Stimulated activated CD8-positive, alpha-beta memory T cell treated with anti-CD3 and anti-CD28 coated beads, Interleukin-15, amount 100 ng/mL, for 1 hour (primary cell): Measurements from ENCODE around the gene MTHFD2L.

Source experiments
- DNase-seq: peaks from one replicate; pipeline ENCODE4 v3.0.0-alpha.2; 2020; ENCODE audit warnings: low read depth

Gene MTHFD2L

DNA sequence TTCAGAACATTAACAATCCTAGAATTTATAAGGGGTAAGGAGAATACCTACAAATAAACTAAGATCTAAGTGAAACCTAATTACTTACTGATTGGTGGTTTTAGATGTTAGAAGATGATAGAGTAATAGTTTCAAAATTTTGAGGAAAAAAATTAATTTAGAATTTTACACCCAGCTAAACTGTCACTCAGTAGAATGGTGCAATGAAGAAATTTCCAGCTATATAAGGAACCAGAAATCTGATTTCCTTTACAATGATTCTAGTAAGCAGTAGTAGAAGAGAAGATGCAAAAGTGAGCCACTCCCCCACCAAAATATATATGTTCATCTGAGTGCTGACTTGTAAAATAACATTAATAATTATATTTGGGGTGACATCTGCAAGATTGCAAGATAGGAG is 95.0 kb downstream of the MTHFD2L start:
- DNase-seq: no peak

DNA sequence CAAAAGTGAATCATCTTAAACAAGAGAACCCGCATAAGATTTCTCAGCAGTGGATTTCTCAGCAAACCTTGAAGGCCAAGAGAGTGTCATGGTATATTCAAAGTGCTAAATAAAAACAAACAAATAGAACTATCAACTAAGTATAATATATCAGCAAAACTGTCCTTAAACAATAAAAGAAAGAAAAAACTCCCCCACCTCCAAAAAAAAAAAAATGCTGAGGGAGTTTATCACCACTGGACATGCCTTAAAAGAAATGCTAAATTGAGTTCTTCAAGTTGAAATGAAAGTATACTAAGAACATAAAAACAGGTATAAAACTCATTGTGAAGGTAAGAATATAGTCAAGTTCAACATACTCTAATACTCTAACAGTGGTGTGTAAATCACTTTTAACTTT is 96.5 kb downstream of the MTHFD2L start:
- DNase-seq: no peak

DNA sequence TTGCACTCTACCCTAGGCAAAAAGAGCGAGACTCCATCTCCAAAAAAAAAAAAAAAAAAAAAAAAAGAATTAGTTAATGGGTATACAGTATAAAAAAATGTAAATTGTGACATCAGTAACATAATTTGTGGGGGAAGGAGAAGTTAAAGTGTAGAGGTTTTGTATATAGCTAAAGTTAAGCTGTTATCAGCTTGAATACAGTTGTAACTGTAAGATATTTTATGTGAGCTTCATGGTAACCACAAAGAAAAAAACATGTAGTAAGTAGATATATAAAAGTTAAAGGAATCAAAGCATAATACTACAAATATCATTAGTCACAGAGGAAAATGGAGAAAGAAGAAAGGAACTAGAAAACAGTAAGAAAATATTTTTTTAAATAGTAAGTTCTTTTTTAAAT is 97.2 kb downstream of the MTHFD2L start:
- no peak for DNase-seq

DNA sequence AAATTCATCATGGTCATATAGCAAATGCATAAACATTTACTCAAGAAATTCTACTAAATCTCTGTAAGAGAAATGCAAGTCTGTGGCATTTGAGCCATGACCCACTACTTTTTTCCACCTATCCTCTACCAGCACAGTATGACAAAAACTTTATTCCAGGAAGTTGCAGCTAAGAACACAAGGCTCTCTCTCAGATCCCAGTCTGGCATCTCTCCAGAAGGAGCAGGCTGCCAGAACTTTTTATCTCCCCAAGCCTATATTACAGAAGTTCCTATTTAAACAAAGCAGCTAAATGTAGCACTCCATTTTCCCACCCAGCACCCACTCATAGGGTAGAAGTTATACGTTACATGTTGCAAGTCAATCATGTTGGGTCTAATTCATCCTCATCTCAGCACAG is 101.0 kb downstream of the MTHFD2L start:
- DNase-seq: no peak

DNA sequence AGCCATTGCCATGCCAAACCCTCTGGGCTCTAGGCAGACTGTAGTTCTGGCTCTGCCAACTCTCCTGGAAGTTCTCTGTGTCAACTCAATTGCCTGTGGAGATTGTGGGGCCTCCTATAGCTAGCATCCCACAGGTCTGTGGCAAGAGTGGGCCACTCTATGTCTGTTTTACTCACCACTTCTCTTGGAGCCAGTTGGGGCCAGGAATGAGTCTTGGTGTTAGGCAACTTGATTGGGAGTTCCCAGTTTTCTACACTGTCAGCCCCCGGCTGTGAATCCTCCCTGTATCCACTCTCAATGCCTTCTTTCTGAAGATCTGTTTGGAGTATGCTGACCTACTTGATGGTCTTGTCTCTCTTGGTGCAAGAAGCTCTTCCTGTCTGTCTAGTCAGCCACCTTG is 102.1 kb downstream of the MTHFD2L start:
- DNase-seq: no peak

DNA sequence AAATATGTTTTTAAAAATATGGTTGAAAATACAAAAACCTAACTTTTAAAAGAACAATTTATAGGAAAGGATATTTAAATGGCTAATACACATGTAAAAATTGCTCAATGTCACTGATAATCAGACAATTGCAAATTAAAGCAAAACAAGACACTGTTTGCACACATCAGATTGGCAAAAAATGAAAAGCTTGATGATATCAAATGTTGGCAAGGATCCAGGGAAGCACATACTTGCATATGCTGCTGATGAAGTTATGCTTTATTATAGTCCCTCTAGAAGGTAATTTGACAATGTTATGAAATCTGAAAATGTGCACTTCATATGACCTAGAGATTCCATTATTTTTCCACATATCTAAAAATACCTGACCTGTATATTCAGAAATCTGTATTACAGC is 104.6 kb downstream of the MTHFD2L start:
- DNase-seq: no peak

DNA sequence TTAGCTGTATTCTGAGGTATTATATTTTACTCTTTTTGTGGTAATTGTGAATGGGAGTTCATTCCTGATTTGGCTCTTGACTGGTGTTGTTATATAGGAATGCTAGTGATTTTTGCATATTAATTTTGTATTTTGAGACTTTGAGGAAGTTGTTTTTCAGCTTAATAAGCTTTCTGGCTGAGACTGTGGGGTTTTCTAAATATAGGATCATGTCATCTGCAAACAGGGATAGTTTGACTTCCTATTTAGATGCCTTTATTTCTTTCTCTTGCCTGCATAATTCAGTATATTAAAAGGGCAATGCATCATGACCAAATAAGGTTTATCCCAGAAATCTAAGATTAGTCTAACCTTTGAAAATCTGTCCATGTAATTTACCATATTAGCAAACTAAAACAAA is 105.6 kb downstream of the MTHFD2L start:
- DNase-seq: no peak

DNA sequence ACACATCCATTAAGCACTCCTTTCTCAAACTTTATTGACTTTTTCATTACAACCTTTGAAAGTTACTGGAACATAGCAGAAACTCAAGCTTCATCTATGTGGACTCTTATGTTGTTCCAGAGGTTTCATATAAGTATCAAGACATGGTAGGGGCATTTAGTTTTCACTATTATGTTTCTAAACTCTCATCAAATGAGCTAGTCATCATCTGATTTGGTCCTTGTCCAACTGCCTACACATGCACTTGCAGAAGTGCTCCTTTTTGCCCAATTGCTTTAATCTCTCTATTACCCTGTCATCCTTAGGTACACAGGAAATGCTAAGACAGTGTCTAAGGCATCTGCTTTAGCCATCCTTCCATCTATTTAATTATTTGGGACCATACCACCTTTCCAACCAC is 108.2 kb downstream of the MTHFD2L start:
- no peak for DNase-seq

DNA sequence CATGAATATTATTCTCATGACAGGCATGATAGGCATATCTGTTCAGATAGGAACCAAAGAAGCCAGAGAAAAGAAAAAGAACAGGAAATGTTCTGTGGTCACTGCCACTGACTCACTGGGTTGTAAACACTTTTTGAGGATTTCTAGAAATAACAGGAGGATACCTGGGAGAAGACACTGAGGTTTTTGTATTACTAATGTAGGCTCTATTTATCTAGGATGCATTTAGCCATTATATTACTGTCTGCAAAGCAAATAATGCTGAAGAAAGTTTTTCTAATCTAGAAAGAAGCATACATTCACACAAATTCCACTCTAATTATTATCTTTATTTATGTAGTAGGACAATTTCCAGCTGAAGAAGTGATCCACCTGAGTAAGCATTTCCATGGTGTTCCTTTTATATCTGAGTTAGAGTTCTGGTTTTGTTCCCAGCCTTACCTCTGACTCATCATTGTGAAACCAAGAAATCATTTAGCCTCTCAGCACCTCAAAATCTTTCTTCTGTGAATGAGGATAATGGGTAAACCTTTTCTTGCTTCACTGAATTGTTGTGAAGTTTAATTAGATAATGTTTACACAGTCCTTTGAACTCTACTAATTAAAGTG is 110.2 kb downstream of the MTHFD2L start:
- no peak for DNase-seq

DNA sequence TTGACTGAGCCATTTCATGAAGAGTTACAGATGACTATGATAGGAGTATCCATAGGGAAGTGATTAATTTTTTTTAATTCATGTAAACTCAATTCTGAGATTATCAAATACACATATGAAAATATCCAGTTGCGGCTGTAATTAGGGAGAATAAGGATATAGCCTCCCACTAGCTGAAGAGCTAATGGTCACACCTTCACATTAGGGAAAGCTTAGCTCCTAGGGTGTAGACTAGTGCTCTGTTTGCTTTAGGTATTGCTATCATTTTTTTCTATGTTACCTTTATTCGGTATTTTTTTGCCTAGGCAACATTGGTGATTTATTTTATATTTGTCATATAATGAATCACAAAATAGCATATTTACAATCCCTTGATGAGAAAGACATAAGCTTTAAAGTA is 110.7 kb downstream of the MTHFD2L start:
- no peak for DNase-seq

DNA sequence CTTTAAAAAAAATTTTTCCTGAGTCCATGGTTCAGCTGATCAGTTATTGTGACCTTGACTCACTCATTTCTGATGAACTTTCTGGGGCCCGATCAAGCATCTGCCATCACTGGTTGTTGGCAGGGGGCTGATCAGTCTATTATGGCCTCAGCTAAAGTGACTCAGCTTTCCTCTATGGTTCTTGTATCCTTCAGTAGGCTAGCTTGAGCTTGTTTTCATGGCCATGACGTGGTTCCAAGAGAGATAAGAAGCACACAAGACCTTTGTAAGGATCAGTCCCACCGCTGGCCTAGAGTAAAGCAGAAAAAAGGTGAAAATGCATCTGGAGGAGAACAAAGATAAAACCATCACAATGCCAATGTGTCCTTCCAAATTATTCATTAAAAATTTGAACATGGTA is 120.6 kb downstream of the MTHFD2L start:
- no peak for DNase-seq

DNA sequence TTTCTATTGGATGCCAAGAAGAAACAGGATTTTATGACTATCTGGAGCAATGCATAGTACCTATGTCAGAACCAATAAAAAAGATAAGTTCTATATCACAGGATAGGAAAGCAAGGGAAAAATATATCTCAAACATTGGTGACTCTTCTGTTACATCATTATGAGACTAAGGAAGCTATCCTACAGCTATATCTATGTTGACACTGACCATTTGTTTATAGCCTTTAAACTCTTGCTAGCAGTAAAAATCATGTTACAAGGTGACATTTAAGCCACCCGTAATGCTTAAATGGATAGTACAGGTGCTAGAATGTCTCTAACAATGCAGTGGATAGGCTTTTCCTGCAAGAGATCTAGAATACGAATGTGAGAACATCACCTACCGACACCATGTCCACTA is 121.8 kb downstream of the MTHFD2L start:
- no peak for DNase-seq

DNA sequence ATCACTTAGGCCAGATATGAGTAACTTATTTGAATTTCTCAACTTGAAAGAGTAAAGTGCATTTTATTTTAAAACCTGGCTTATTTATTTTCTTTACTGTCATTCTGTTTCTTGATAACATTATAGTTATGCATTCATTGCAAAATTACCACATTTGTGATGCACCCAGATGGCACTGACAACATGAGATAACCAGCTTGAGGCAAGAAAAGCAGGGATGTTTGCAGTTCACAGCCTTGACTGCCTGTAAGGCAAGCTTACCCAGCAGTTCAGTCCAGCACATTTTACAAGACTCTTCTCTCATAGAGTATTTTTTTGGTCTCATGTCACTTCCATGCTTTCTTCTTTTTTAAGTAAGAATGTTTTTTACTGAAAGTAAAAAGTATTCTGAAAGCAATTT is 125.0 kb downstream of the MTHFD2L start:
- no peak for DNase-seq

DNA sequence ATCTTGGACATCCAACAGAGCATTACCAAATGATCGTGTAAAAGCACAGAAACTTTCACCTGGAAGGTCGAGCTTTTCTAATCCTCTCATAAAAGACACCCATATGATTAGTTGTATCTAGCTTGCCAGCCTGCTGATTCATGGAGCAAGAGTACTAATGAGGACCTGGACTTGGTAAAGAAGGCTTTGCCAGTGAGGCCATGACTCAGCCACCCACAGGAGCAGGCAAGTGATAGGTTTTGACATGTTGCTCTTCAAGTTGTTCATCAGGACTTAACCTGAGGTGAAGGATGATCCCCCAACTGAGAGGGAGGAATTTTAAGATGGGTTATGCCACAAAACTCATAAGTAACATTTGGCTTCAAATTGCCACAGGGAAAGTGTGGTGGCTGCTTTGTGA is 125.7 kb downstream of the MTHFD2L start:
- no peak for DNase-seq

DNA sequence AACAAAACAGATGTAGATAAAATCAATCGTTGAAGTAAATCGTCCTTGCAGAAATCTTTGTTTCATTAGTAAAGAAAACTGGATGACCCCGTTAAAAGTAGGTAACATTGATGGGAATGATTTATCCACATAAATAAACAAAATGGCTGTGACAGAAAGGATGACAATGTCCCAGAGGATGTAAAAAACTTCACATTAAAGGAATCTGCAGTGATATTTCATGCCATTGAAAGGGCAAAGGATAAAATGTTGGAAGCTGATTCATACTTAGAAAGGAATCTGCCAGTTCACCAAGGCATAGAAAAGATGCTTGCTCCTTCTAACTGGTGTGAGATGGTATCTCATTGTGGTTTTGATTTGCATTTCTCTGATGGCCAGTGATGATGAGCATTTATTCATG is 126.1 kb downstream of the MTHFD2L start:
- DNase-seq: no peak

DNA sequence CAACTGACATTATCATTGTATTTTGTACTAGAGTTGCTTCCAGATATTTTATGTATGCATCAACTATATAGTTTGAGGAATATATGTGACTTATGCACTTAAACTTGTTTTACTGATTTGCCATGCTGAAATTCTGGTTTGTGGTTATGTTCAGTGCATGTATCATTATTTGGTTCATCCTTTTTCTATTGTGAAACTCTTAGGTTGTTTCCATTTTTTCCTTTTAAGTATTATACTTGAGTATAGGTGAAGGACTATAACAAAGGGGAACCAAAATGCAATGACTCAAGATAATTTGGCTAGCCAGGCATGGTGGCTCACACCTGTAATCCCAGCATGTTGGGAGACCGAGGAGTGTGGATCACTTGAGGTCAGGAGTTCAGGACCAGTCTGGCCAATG is 129.2 kb downstream of the MTHFD2L start:
- no peak for DNase-seq

DNA sequence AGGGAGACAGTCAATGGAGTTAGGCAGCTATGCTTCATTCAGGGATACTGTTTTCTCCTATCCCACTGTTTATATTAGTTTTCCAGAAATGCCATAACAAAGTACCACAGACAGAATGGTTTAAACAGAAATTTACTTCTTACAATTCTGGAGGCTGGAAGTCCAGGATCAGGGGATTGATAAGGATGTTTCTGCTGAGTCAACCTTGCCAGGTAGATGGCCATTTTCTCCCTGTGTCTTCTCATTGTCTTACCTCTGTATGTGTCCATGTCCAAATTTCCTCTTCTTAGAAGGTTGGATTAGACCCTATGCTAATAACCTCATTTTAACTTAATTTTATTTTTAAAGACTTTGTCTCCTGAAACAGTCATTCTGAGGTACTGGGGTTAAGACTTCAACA is 129.9 kb downstream of the MTHFD2L start:
- no peak for DNase-seq

DNA sequence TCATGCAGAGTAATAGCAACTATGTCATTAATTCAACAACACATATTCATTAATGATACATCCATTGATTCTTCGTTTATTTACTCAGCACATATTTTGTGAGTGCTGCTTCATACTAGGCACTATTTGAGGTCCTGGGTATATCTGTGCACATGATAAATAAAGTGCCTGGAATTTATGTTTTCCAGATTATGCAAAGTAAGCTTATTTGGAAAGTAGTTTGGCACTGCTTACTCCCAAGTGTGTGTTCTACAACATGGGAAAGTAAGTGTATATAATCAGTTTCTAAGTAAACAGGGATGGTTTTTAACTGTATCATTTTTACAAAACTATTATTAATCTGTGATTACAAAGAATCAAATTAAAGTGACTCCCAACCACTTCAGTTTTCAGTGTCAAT is 133.6 kb downstream of the MTHFD2L start:
- DNase-seq: no peak

DNA sequence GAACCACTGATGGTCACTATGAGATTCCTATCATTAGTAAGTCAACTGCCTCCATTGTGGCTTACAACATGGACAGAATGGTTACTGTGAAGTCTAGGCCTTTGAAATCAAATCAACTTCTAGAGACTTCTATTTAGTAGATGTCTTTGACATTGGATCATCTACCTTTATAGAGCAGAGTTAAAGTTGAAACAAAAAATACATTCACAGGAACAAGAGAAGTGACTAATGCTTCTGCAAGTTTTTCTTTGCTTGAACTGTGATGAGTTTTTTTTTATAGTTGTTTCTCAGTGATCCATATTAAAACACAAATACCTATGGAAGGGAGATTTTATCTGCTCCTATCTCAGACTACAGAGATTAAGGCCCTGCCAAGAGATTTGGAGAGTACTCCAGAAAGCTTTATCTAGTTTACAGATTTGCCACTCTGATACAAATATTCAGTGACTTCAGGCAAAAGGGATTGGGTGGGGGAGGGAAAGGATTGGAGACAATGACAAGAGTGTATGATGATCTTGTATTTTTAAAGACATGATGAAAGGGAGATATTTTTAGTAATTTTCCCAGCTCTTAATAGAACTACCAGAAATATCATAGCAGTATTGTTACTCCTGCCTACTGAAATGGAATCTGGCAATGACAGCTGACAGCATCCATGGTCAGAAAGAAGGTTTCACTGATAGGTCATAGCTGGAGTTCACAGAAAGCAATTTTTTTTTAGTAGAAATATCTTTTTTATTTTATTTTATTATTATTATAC is 134.4 kb downstream of the MTHFD2L start:
- no peak for DNase-seq

DNA sequence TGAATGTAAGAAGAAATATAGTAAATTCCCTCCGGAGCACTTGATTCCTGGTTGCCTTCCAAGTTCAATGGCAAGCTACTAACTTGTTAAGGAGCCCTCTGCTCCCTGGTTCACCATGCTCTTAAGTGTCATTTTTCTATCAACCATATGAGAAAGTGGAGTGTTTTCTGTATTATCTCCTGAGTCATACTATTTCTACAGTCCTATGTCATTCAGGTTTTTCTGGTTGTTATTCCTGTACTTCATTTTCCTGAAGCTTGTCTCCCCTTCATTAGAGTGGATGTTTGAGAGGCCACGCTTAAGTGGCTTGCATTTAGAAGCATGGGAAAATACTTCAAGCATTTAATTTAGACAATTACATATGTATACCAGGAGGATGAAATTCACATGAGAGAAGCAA is 135.6 kb downstream of the MTHFD2L start:
- DNase-seq: no peak

DNA sequence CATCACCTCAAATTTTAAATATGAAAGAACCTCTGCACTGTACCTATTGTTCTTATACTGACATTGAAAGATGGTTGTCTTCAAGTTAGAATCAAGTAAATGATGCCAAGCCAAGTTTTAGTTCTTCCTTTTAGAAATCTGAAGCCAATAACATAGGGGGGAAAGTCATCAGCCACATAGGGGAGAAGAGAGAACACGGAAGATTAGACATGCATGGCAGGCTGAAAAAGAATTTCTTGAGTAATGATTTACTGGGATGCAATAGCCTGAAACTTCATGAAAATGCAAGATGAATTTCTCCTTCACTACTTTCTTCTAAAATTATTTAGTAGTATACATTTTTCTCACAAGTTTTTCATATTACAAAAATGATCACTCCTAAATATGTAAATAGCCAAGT is 136.8 kb downstream of the MTHFD2L start:
- no peak for DNase-seq

DNA sequence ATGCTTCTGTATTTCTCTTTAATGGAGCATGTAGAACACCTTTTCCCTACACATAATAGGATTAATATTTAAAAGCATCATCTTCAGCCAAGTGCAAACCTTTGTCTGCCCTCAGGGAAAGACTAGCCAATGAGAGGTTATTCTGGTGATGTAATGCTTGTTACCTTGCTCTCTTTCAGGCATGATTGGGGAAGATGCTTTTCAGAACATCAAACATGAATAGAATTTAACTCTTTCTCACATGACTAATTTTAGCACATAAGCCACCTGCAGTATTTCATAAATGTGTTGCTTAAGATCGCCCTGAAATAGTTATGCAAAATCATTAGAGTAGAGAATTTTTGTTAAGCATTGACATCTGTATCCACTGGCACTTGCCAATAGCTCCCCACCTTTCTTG is 139.6 kb downstream of the MTHFD2L start:
- no peak for DNase-seq

DNA sequence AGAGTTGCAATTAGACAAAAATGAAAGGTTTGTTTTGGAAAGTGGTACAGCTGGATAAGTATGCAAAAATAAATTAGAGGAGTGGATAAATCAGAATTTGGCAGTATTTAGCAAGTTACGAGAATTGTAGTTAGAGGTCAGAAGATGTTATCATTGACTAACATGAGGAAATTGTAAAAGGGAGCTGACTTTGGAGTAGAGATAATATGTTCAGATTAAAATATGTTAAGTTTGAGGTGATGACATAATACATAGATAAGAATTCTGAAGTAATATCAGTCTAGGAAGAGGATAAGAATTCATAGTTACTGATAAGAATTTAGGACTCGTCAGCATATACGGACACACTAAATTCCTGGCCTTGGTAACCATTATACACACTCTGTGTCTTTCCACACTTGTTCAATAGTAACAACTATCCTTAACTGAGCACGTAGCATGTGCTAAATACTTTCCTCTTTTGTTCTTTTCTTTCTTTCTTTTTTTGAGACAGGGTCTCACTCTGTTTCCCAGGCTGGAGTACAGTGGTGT is 146.2 kb downstream of the MTHFD2L start:
- no peak for DNase-seq

DNA sequence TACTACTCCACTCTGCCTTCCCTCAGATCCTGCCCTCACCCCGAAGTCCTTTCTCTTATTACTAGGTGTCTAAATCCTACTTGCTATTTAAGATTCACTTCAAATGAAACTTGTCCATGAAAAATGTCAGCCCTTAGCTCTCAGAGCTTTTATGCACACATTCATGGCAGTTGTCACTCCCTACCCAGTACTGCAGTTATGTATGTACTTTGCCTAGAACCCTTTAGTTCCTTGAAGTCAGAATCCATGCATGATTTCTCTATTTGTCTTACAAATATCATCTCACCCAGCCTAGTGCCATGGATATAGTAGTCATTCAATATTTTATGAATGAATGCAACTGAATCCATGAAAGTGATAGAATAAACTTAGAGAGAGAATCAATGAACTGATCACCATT is 147.1 kb downstream of the MTHFD2L start:
- DNase-seq: no peak
